Spleen (tissue), 11 donors: Measurements from ENCODE around the gene TMCC3. TPM values are rescaled to one million over a fixed set of nuclear protein-coding genes. Genes with fewer than 3 reads are reported as not detected.

Experiments
- DNase-seq: peaks from one replicate; pipeline ENCODE4 v3.0.0-alpha.2; 2020
- H3K27ac ChIP-seq, 8 donors: fragments of 200-600 bp; sonication (generic) in 7 of 8; 1 replicate in 4 of 8; 2 replicates in 4 of 8; pipeline versions ENCODE4 v1.5.0 to v1.8.0; 2016 to 2021; ENCODE audit warnings: inconsistent platforms in 4 of 8, mild to moderate bottlenecking in 4 of 8, moderate library complexity in 1 of 8
- H3K27me3 ChIP-seq, 7 donors: fragments of 200-600 bp; sonication (generic) in 6 of 7; replicated peaks in 1 of 7; 1 replicate in 4 of 7; 2 replicates in 3 of 7; pipeline versions ENCODE4 v1.5.0 to v1.8.0; 2016 to 2021; ENCODE audit warnings: inconsistent platforms in 3 of 7, mild to moderate bottlenecking in 1 of 7
- H3K36me3 ChIP-seq, 6 donors: fragments of 200-600 bp; sonication (generic) in 5 of 6; 1 replicate in 4 of 6; 2 replicates in 2 of 6; pipeline versions ENCODE4 v1.5.0 to v1.8.0; 2016 to 2021; ENCODE audit warnings: inconsistent platforms in 2 of 6
- H3K4me1 ChIP-seq, 6 donors: fragments of 200-600 bp; sonication (generic) in 5 of 6; 1 replicate in 3 of 6; 2 replicates in 3 of 6; pipeline versions ENCODE4 v1.5.0 to v1.8.0; 2016 to 2021; ENCODE audit warnings: inconsistent platforms in 3 of 6
- H3K4me3 ChIP-seq, 8 donors: fragments of 200-600 bp; sonication (generic) in 7 of 8; 1 replicate in 4 of 8; 2 replicates in 4 of 8; pipeline versions ENCODE4 v1.5.0 to v1.8.0; 2016 to 2021; ENCODE audit warnings: inconsistent platforms in 4 of 8, mild to moderate bottlenecking in 4 of 8, moderate library complexity in 2 of 8
- H3K9me3 ChIP-seq, 8 donors: fragments of 200-600 bp; sonication (generic) in 7 of 8; 1 replicate in 4 of 8; 2 replicates in 4 of 8; pipeline versions ENCODE4 v1.5.0 to v1.8.0; 2016 to 2021; ENCODE audit warnings: inconsistent platforms in 4 of 8
- POLR2A ChIP-seq, 3 donors: fragments of 450-650 bp; IDR thresholded peaks; one replicate each; pipeline ENCODE4 v1.5.1; 2017; ENCODE audit warnings: antibody characterized with exemption in 3 of 3, mild to moderate bottlenecking in 1 of 3
- POLR2AphosphoS5 ChIP-seq, 3 donors: sonication (generic); formaldehyde crosslinking; IDR thresholded peaks; one replicate each; pipeline ENCODE4 v1.5.1; 2017; ENCODE audit warnings: antibody characterized with exemption in 3 of 3
- WGBS, 5 donors: extraction: QIAGEN DNeasy Blood & Tissue Kit in 3 of 5; methylation state at CpG; one replicate each; pipeline versions ENCODE4 v1.1.5 to v1.1.7; 2013 to 2018; 5-methylcytosine and 5-hydroxymethylcytosine counted together
- intact Hi-C: fragments of 100-400 bp; cut with DNase I; formaldehyde crosslinking; loops from one replicate; pipeline ENCODE4 v1.15.0; 2023; ENCODE audit warnings: low total_unique reads
- polyA plus RNA-seq, 3 donors: library from polyadenylated mRNA; stranded (reverse); fragments of 200-250 nt; gene quantifications; one replicate each; pipeline ENCODE4 v1.2.1, GENCODE V29; 2013
- total RNA-seq, 7 donors: library from RNA; depleted of rRNA in 3 of 7; stranded (reverse); fragments of >200 nt in 3 of 7; fragmentation: NEBNext Ultra II Directional in 4 of 7; extraction: Animal tissue kit (Norgen Biotek cat#: 25700) in 4 of 7; gene quantifications; one replicate each; pipeline versions ENCODE4 v1.1.0 to v1.2.1, GENCODE V29; 2016 to 2021
- TF ChIP-seq, protein P1 (sequence below), 11 experiments: fragments of 200-600 bp in 7 of 11; fragments of 450-650 bp in 4 of 11; sonication (generic) in 4 of 11; IDR thresholded peaks in 8 of 11; conservative IDR thresholded peaks in 3 of 11; 1 replicate in 7 of 11; 2 replicates in 4 of 11; pipeline versions ENCODE4 v1.4.0 to v1.8.0; 2016 to 2021; ENCODE audit warnings: antibody characterized with exemption in 11 of 11, inconsistent platforms in 4 of 11, mild to moderate bottlenecking in 1 of 11
- donor health status: healthy with polysubstance abuse.
- donor health status: DM: no; HTN: no; CAD: no; lungs with moderate emphysema.
- donor health status: DM: no; HTN: no; CAD: no.
- donor health status: Bipolar disorder and iron deficiency.
- donor health status: healthy.
- donor health status: DM: no; HTN: no; CAD: no.
- donor health status: DM: yes; HTN: yes; CAD: no.

The TMCC3 gene
- total and polyA plus RNA-seq, 10 donors: 2.9 to 41.3 (median 27.7) TPM

DNA sequence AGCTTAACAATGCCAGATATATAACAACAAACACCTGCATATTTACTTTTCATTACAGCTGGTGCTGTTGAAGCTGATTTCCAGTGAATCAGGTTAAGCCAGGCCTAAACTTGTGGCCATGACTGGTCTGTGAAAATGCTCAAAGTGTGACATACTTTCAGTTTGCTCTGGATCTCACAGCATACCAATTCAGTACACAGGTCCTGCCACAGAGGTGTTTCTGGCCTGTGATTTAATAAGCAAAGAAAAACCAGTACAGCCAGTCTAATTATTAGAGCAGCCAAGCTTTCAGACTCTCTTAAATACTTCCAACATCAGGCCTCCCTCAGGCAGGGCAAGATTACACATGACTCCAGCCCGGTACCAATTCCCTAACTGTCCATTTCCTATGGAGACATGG is 27.4 kb upstream of the TMCC3 start:
- H3K4me1 ChIP-seq: peaks cover 28 to 75% (median 61%) of the 10 kb centered on the region in 6 donors
- peak overlapping the region; percentile 14 to 95 (median 91) for H3K27ac ChIP-seq
- TF ChIP-seq POLR2AphosphoS5 (IDR thresholded peaks at IDR 0.05) (no peak), POLR2A (IDR thresholded peaks at IDR 0.05) (no peak)
- TF ChIP-seq, protein P1, sequence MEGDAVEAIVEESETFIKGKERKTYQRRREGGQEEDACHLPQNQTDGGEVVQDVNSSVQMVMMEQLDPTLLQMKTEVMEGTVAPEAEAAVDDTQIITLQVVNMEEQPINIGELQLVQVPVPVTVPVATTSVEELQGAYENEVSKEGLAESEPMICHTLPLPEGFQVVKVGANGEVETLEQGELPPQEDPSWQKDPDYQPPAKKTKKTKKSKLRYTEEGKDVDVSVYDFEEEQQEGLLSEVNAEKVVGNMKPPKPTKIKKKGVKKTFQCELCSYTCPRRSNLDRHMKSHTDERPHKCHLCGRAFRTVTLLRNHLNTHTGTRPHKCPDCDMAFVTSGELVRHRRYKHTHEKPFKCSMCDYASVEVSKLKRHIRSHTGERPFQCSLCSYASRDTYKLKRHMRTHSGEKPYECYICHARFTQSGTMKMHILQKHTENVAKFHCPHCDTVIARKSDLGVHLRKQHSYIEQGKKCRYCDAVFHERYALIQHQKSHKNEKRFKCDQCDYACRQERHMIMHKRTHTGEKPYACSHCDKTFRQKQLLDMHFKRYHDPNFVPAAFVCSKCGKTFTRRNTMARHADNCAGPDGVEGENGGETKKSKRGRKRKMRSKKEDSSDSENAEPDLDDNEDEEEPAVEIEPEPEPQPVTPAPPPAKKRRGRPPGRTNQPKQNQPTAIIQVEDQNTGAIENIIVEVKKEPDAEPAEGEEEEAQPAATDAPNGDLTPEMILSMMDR (IDR thresholded peaks at IDR 0.05 in 8 of 11, conservative IDR thresholded peaks at IDR 0.05 in 3 of 11): no peak
- WGBS, 5 donors: 68 to 89% (median 82%) methylated on average over 1 of the region's 1 CpG
- no peak overlapping the region for H3K4me3 ChIP-seq
- intact Hi-C loops: no loop called here
- H3K9me3 ChIP-seq: no peaks in the 10 kb centered on the region
- no peaks in the 10 kb centered on the region for H3K36me3 ChIP-seq
- H3K27me3 ChIP-seq: no peaks in the 10 kb centered on the region
- DNase-seq: no peak

GRCh38 chr12:94676922-94677321 is 26.6 kb upstream of the TMCC3 start:
- WGBS, 5 donors: 75 to 91% (median 80%) methylated on average over 2 of the region's 2 CpGs
- Histone ChIP-seq H3K27ac (peak overlapping the region; percentile 74 to 95 (median 91)), H3K27me3 (no peaks in the 10 kb centered on the region), H3K36me3 (no peaks in the 10 kb centered on the region), H3K9me3 (no peaks in the 10 kb centered on the region), H3K4me1 (peaks cover 28 to 66% (median 54%) of the 10 kb centered on the region in 6 donors), H3K4me3 (peak overlapping the region in 1 of 8 donors; percentile 56)
- no peak for DNase-seq
- TF ChIP-seq POLR2A (IDR thresholded peaks at IDR 0.05) (no peak), POLR2AphosphoS5 (IDR thresholded peaks at IDR 0.05) (no peak)
- TF ChIP-seq, protein P1 (IDR thresholded peaks at IDR 0.05 in 8 of 11, conservative IDR thresholded peaks at IDR 0.05 in 3 of 11): no peak
- intact Hi-C loops: no loop called here

DNA sequence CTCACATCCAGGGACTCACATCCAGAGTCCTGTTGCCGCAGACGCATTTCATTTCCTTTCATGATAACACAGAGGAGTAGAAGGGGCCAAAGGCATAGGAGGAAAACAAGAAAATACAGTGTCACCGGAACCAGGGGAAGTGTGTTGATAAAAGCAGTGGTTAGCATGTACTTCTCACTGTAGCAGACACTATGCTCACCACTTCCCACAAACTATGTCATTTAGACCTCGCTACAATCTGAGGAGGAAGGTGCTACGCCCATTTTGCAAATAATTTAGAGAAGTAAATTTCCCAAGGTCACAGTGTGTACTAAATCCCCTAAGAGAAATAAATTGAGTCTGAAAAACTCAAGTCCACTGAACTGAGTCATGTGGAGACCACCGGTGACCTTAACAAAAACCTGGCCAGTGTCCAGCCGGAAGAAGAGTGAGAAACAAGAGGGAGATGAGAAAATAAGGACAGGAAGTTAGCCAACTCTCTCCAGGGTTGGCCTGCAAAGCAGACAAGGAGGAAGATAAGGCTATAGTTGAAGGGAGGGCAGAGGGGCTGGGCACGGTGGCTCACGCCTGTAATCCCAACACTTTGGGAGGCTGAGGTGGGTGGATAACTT is 25.8 kb upstream of the TMCC3 start:
- DNase-seq: peak; percentile 81
- Histone ChIP-seq H3K4me3 (peak overlapping the region in 1 of 8 donors; percentile 56), H3K27ac (peak overlapping the region; percentile 74 to 95 (median 91)), H3K36me3 (no peaks in the 10 kb centered on the region), H3K4me1 (peaks cover 28 to 72% (median 55%) of the 10 kb centered on the region in 6 donors), H3K9me3 (no peaks in the 10 kb centered on the region), H3K27me3 (no peaks in the 10 kb centered on the region)
- WGBS, 5 donors: 11 to 27% (median 15%) methylated on average over 9 of the region's 9 CpGs
- intact Hi-C loops: no loop called here
- TF ChIP-seq, protein P1 (IDR thresholded peaks at IDR 0.05 in 8 of 11, conservative IDR thresholded peaks at IDR 0.05 in 3 of 11): peak in 1 of 11 experiments; percentile 16
- TF ChIP-seq POLR2A (IDR thresholded peaks at IDR 0.05) (no peak), POLR2AphosphoS5 (IDR thresholded peaks at IDR 0.05) (peak; percentile 19 to 86 (median 39))

DNA sequence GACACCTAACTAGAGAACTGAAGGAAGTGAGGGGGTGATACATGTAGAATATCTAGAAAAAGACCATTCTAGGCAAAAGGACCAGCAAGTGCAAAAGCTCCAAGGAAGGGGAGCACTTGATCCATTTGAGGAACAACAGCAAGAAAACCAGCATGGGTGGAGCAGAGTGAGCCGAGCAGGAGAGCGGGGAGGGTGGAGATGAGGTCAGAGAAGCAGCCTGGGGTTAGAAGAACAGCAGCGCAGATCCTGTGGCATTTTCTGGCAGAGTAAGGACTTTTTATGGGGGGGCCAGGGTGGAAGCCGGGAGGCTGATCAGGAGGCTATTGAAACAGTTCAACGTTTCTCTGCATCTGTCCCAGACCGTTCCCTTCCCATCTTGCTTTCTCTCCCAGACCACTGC is 24.5 kb upstream of the TMCC3 start:
- Histone ChIP-seq H3K27me3 (no peaks in the 10 kb centered on the region), H3K9me3 (no peaks in the 10 kb centered on the region), H3K4me1 (peaks cover 28 to 73% (median 56%) of the 10 kb centered on the region in 6 donors), H3K4me3 (no peak overlapping the region), H3K36me3 (no peaks in the 10 kb centered on the region), H3K27ac (peak overlapping the region; percentile 74 to 95 (median 91))
- TF ChIP-seq, protein P1 (IDR thresholded peaks at IDR 0.05 in 8 of 11, conservative IDR thresholded peaks at IDR 0.05 in 3 of 11): no peak
- TF ChIP-seq POLR2A (IDR thresholded peaks at IDR 0.05): peak in 1 of 3 donors; percentile 42
- TF ChIP-seq POLR2AphosphoS5 (IDR thresholded peaks at IDR 0.05): peak in 2 of 3 donors; percentile 24 to 45
- WGBS, 5 donors: 21 to 45% (median 39%) methylated on average over 6 of the region's 6 CpGs
- intact Hi-C loops: no loop called here
- DNase-seq: peak; percentile 81
